IMR-90 (cell line): ENCODE measurements around the gene TBXAS1.

ENCODE experiments used
- CEBPB ChIP-seq: IDR thresholded peaks from 2 replicates; pipeline ENCODE4 v1.6.1; 2012; ENCODE audit warnings: low read depth, low read length, improper control_type of control experiment
- CHD1 ChIP-seq: IDR thresholded peaks from 2 replicates; pipeline ENCODE4 v1.6.1; 2012; ENCODE audit warnings: low read depth, low read length, improper control_type of control experiment
- MAFK ChIP-seq: IDR thresholded peaks from 2 replicates; pipeline ENCODE4 v1.6.1; 2012; ENCODE audit warnings: low read depth, low read length, improper control_type of control experiment
- MAZ ChIP-seq: IDR thresholded peaks from 2 replicates; pipeline ENCODE4 v1.6.1; 2012; ENCODE audit warnings: low read depth, mild to moderate bottlenecking, low read length, improper control_type of control experiment, moderate library complexity, borderline replicate concordance
- POLR2A ChIP-seq: IDR thresholded peaks from 2 replicates; pipeline ENCODE4 v1.6.1; 2012; ENCODE audit warnings: mild to moderate bottlenecking, low read depth, low read length
- RAD21 ChIP-seq: IDR thresholded peaks from 2 replicates; pipeline ENCODE4 v1.6.1; 2012; ENCODE audit warnings: low read length, improper control_type of control experiment
- RFX5 ChIP-seq: IDR thresholded peaks from 2 replicates; pipeline ENCODE4 v1.8.0; 2012; ENCODE audit warnings: low read depth, mild to moderate bottlenecking, low read length, moderate library complexity
- SMC3 ChIP-seq: fragments of 150-350 bp; IDR thresholded peaks from 2 replicates; pipeline ENCODE4 v1.6.1; 2016; ENCODE audit warnings: low read depth, mild to moderate bottlenecking, antibody characterized with exemption, low read length, moderate library complexity
- TF ChIP-seq, protein P1 (sequence below): conservative IDR thresholded peaks from 2 replicates; pipeline ENCODE4 v1.5.1; 2012; ENCODE audit warnings: mild to moderate bottlenecking, low read depth, low read length, improper control_type of control experiment
- TF ChIP-seq, protein P2 (sequence below): fragments of 150-350 bp; IDR thresholded peaks from 2 replicates; pipeline ENCODE4 v1.6.1; 2017; ENCODE audit warnings: mild to moderate bottlenecking, antibody characterized with exemption, low read length, low read depth

DNA sequence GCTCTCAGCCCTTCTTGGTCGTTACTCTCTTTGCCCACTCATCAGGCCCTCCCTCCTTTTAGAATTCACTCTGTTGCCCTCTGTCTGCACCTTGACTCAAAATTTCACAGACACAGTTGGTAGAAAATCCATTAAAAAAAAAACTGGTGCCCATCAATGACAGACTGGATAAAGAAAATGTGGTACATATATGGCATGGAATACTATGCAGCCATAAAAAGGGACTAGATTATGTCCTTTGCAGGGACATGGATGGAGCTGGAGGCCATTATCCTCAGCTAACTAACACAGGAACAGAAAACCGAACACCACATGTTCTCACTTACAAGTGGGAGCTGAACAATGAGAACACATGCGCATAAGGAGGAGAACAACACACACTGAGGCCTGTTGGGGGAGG, 118.0 kb downstream of the TBXAS1 start:
- TF ChIP-seq SMC3 (no peak), POLR2A (no peak), CEBPB (no peak), CHD1 (no peak), MAFK (no peak), RFX5 (no peak), MAZ (no peak), RAD21 (no peak)
- TF ChIP-seq, protein P1, sequence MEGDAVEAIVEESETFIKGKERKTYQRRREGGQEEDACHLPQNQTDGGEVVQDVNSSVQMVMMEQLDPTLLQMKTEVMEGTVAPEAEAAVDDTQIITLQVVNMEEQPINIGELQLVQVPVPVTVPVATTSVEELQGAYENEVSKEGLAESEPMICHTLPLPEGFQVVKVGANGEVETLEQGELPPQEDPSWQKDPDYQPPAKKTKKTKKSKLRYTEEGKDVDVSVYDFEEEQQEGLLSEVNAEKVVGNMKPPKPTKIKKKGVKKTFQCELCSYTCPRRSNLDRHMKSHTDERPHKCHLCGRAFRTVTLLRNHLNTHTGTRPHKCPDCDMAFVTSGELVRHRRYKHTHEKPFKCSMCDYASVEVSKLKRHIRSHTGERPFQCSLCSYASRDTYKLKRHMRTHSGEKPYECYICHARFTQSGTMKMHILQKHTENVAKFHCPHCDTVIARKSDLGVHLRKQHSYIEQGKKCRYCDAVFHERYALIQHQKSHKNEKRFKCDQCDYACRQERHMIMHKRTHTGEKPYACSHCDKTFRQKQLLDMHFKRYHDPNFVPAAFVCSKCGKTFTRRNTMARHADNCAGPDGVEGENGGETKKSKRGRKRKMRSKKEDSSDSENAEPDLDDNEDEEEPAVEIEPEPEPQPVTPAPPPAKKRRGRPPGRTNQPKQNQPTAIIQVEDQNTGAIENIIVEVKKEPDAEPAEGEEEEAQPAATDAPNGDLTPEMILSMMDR, result no peak
- TF ChIP-seq, protein P2, sequence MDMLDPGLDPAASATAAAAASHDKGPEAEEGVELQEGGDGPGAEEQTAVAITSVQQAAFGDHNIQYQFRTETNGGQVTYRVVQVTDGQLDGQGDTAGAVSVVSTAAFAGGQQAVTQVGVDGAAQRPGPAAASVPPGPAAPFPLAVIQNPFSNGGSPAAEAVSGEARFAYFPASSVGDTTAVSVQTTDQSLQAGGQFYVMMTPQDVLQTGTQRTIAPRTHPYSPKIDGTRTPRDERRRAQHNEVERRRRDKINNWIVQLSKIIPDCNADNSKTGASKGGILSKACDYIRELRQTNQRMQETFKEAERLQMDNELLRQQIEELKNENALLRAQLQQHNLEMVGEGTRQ, result no peak
